GM21576 (cell line): ENCODE results near the gene PGAM2.

Source experiments
- ATAC-seq: cut with Tn5 transposase; IDR thresholded peaks from one replicate; pipeline ENCODE4 v1.9.1; 2021; ENCODE audit warnings: mild to moderate bottlenecking, moderate library complexity; ENCODE audit not compliant: unreplicated experiment

Gene PGAM2

DNA sequence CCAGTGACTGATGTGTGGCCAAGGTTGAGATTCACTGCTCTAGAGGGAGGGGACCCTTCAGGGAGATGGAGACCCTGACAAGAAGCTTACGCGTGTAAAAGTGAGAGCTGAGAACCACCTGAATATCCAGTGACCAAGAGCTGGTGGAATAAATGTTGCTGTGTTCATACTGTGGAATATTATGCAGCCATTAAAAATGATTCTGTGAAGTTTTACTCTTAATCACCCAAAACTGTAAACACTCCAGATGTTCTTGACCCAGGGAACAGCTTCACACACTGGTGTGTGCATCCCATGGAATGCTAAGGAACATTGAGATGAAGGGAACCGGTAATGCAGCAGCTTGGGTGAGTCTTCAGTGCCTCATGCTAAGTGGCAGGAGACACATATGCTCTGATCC is 21.3 kb upstream of the PGAM2 start:
- ATAC-seq, result no peak

DNA sequence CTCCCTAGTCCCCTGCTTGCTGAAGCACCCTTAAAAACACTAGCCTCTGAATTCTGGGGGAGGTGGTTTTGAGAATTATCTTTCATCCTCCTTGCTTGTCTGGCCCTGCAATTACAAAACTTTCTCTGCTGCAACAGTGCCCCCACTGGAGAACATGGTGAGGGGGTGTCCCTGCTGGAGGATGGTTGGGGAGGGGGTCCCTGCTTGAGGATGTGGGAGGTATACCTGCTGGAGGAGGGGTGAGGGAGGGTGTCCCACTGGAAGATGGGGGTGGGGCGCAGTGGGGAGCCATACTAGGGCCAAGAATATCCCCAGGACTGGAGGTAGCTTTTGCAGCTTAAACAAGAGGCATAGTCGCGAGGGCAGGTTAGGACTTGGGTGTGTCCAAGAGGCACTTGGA is 20.2 kb upstream of the PGAM2 start:
- no peak for ATAC-seq

DNA sequence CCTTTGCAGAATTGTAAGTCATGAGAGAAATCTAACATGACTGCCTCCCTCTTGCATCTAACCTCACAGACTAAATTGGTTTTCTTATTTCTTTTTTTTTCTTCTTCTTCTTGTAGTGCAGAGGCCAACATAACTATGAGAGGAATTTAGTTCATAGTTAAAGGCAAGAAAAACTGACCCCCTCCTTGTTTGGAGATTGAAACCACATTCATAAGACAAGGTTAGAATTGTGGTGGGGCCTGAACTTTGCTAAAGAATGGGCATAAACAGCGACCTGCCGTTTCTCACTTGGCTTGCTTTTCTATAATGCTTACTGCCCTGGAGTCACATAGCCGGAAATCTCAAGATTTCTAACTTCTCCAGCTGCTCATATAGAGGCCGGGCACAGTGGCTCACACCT is 19.3 kb upstream of the PGAM2 start:
- no peak for ATAC-seq

DNA sequence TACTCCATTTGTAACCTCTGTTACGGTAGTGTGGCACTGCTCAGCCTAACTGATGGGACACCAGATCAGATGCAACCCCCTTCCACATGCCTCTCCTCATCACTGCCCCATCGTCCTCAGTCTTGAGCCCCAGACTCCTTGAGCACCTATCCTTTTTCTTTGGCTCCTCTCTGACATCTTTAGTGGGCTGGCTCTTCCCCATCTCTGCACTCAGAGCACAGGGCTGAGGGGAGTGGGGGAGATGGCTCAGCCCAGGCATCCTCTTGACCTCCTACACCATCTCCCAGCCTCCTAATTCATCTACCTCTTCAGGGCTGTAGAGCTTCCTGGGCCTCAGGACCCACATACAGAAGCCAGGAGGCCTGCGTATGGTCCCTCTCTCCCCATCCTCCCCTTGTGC is 18.4 kb upstream of the PGAM2 start:
- no peak for ATAC-seq

DNA sequence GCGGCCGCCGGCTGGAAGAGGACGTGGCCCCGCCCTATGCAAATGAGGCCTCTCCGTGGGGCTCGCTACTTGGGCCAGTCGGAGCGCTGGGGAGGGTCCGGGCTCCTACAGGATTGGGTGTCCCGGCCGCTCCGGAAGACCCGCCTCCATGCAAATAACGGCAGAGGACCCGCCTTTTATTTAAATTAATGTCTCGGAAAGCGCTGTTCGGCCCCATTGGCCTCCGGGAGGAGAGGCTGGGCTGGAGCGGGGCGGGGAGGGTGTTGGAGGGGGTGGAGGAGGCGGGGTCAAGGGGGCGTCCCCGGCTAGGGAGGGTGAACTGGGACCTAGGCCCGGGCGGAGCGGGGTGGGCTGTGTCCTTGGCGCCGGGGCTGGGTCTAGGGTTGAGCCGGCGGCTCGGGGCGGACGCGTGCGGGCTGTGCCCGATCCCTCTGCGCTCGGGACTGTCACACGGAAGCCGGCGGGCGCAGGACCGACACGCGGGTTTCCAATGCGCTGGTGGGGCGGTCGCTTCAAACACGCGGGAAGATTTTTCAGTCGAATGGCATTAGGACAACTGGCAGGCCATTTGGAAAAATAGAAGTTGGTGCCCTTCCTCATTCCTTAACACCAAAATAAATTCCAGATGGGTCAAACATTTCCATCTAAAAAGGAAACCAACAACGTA is 17.3 kb upstream of the PGAM2 start:
- ATAC-seq, result peak; percentile 86

DNA sequence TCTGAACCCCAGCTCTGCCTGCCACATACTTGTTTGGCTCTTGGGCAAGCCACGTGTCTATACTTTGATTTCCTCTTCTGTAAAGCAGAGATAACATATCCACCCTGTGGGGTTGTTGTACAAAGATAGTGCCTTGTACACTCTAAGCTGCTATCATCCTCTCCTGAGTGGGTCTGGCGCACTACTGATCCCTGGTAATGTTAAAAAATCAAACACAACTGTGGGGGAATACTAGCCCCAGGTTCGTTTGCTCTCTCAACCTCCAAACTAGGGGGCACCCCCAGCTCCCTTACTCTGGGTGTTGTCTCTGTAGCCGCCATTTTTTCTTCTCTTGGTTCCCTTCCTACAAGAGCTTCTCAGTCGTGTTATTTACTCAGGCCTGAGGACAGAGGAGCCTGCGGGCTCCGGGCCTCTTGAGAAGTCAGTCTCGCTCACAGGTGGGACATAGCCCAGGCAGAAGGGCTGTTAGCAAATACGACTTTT is 15.9 kb upstream of the PGAM2 start:
- no peak for ATAC-seq

DNA sequence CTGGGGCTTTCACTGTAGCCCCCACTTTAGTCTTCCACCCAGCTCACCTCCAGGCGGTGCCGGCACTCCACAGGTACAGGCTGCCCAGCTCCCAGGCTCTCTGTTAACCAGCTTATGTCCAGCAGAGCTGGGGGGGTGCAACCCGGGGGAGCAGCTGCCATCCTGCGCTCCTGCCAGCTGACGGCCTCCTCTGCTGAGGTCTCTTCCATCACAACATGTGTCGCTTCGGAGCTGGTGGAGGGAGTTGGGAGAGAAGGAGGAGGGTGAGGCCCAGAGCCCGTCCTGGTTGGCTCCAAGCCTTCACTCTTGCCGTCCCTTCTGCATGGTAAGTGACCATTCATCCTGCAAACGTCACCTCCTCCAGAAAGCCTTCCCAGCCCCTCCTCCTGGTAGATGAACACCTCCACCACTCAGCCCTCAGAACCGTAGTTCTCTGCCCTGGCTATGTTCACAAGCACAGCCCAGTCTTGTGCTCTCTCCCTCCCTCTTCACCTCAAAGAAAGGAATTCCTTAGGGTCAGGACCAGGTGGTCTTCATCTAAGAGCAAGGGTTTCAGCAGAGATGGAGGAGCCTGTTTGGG is 15.4 kb upstream of the PGAM2 start:
- no peak for ATAC-seq

DNA sequence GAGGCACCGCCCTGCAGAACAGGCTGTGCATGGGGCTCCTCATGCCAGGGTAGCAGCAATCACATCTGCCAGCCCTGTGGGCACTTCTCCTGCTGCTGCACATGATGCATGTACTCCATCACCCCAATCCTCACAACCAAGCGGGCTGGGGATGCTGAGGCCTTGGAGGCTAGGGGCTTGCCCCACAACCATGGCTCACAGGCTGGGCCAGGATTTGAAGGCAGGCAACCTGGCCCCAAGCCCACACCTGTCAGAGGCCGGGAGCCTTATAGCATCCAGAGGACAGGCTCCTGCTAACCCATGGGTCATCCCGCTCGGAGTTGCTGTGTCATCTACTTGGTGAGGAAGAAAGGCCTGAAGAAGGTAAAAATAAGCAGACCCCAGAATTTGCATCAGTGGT is 14.8 kb upstream of the PGAM2 start:
- no peak for ATAC-seq

DNA sequence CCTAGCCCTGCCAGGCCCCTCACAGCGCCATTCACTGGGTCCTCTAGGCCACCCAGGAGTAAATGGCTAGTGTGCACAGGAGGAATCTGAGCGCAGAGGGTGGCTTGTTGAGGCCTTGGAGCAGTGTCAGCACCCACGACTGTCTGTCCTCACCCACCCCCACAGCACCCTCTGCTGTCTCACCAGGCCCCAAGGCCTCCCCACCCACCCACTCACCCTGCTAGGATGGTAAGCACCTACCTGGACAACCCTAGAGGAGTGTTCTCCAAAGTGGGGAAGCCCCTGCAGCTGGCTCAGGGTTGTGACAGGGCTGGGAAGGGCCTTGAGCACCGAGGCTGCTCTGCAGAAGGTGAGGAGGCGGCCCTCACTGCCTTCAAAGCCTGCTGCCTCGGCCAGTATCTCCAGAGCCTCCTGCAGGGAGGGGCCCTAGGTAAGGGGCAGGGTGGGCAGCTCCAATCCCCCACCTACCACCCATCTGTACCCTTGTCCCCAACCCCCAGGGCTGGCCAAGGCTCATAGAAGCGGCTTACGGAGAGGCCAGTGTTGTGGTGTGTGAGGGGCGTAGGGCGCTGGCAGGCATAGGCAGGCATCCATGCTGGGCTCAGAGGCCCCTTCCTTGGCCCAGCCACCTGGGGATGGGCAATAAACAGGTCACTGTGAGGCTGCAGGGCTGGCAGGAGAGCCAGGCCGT is 14.1 kb upstream of the PGAM2 start:
- ATAC-seq, result no peak

DNA sequence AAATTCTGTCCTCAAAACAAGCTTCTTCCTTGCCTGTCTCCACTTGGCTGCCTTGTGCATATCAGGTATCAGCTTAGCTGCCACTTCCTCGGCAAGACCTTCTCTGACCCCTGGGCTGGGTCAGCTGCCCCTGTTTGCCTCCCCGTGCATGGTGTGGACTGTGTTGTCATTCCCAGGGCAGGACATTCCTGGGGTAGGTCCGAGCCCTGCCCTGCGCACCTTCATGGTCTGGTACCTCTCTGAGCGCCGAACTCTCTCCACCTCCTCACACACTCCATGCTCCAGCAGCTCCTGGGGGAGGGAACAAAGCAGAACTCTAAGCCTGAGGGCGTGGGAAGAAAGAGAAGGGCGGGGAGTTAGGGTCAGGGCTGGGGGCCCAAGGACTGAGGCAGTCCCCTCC is 13.2 kb upstream of the PGAM2 start:
- ATAC-seq, result no peak

DNA sequence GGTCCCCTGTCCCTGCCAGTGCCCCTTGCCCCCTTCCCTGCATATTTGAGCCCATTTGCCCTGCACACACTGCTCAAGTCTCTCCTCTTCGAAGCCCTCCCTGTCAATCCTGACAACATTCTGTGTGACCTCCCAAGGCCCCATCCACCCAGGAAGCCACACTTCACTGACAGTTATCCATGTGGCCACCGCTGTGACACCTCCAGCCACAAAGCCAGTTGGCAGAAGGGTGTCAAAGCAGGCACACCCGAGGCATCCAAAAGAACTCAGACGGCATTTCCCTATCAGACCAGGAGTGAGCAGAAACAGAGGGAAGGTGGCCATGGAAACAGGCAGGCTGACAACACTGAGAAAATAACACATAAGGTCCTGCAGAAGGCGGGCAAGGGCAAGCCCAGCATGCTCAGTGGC is 12.3 kb upstream of the PGAM2 start:
- ATAC-seq, result no peak

DNA sequence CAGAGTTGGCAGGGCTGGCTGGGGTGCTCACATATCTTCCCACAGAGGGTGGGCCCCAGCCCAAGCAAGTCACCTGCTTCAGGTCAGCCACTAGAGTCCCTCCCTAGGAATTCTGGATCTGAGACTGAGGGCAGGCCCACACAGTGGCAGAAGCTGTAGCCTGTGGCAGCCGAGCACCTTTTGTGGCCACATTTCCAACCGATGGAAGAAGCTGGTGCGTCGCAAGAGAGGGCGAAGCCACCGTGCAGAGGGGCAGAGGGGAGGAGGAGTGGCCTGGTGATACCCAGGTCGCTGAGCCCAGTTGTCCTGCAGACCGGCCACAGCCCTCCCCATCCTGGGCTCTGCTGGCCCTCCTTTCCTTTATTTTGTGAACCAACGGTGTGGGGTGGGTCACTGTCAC is 11.7 kb upstream of the PGAM2 start:
- no peak for ATAC-seq

DNA sequence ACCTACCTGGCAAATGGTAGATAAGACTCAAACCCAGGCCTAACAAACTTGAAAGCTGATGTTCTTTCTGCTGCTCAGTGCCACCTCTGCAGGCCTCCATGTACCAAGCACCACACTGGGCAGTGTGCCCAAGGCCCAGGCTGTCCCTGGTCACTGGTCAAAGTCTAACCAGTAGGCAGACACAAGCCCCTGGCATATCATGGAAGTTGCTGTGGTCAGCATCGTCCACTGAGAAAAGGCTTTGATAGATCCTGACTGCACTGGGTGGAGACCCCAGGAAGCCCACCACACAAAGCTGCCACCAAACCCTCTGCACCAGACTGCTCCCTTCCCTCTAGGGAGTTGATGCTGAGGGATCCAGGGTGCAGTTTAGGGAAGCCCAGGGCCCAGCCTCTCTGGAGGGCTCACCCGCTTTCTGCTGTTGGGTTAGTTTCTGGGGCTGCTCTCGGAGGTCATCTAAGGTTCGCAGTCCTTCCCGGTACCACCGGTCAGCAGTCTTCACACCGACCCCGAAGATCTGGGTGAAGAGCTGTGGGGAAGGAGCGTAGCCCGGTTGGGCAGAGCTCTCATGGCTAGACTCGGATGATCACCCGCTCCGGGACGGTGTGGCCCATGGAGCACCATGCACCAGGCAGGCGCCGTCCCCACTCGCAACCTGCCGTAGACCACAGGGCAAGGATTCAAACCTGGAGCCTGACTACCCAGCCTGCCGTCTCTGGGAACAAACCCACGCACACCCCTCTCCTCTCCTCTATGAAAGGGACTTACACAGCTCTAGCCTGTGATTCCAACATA is 10.9 kb upstream of the PGAM2 start:
- no peak for ATAC-seq

DNA sequence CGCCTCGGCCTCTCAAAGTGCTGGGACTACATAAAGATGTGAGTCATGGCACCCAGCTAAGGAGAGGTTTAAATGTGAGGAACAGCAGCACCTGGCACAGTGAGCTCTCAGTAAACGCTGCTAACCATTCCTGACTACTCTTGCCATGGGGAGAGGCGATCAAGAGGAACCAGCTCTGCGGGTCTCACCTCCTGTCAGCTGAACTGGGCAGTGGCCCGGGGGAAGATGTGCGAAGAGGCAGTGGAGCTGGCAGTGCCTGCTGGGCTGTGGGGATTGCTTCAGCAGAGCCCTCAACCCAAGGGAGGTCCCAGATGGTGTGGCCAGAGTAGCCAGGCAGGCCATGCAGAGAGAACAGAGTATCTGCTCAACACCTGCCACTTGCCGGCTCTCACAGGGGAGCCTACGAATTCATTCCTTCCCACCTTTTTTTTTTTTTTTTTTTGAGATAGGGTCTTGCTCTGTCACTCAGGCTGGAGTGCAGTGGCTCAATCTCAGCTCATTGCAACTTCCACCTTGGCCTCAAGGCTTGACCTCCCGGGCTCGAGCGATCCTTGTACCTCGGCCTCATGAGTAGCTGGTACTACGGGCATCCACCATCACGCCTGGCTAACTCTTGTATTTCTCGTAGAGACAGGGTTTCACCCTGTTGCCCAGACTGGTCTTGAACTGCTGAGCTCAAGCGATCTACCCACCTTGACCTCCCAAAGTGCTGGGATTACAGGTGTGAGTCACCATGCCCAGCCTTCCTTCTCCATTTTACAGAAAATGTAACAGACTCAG is 10.1 kb upstream of the PGAM2 start:
- ATAC-seq, result no peak

DNA sequence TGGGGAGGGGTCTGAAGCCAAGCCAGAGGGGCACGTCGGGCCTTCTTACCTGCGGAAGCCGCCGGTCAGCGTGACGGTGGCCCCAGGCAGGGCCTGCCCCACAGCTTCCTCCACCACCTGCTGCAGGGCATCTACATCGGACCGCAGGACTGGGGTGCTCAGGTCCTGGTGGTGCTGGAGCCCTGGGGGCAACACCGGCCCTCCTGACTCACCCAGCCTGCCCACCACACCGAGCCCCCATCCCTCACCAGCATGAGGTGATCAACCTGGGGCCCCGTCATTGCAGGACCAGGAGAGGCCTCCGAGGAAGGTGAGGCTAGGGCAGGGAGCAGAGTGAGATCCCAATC is 9.0 kb upstream of the PGAM2 start:
- peak; percentile 17 for ATAC-seq

DNA sequence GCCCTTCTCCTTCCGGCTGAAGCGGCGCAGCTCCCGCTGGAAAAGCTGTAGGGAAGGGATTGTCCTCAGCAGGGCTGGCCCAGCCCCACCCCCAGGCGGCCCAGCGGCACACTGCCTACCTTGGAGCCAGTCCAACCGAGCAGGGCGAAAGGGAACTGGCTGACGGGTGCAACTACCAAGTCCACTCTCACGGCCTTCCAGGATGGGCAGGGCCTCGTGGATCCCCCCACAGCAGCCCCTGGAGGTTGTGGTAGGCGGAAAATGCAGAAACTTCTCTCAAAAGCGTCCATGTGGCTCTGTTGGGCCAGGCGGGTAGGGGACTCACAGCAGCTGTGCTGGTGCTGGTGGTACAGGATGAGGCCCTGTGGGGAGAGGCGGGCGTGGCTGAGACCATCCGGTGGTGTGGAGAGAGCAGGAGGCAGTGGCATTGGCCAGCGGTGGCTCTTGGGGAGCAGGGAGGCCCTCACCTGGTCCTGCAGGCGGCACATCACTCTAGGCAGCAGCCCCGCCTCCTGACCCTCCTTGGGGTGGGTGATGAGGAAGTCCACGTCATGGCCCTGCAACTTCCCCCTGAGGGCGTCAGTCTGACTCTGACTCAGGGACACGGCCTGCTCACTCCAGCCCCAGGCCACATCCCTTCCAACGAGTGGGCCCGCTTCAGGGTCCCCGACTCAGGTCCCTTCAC is 8.4 kb upstream of the PGAM2 start:
- ATAC-seq, result peak; percentile 72

DNA sequence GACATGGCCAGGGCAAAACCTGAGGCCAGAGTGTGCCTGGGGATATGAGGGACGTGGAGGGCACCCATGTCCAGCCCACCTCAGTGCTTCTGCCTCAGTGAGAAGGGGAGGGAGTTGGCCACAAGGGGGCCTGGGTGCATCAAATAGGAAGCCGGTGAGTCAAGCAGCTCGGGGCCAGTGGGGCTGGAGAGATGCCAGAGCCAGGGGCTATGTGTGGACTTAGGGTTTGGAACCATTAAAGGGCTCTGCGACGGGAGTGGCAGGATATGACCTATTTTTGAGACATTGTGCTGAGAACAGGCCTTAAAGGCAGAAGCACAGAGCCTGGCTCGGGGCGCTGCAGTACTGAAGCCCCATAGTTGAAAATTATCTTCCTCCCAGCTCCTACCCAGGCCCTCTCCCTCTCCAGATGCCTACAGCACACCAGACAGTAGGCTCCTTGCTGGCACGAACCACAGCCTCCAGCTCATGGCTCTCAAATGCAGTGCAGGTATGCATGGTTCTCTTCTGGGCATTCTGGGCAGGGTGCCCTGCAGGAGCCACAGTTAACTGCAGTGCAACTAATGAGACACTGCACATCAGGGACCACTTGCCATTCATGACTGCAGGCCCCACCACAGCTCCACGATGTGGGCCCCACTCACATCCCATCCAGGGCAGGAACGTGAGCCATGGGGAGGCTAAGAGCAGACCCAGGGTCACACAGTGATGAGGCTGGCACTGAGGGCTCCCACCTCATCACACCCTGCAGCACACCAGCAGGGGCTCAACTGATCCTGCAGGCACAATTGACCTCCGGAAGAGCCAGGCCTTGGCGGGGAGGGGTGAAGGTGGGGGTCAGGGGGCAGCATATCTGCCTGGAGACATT is 7.2 kb upstream of the PGAM2 start:
- ATAC-seq, result no peak

DNA sequence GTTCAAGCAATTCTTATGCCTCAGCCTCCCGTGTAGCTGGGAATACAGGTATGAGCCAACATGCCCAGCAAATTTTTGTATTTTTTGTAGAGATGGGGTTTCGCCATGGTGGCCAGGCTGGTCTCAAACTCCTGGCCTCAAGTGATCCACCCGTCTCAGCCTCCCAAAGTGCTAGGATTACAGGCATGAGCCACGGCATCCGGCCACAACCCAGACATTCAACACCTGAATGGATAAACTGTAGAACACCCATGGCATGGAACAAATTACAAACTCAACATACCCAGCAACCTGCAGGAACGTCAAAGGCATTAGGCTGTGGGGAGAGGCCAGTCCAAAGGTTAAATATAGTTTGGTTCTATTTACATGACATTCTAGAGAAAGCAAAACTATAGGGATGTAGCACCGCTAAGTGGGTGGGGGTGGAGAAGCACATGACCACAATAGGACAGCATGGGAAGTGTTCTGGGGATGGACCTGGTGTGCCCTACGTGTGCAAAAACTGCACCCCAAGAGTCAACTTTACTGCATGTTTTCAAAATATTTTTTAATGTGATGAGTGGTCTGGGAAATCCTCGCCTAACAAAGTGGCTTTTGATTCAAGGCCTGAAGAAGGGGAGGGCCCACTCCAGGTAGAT is 6.5 kb upstream of the PGAM2 start:
- no peak for ATAC-seq

DNA sequence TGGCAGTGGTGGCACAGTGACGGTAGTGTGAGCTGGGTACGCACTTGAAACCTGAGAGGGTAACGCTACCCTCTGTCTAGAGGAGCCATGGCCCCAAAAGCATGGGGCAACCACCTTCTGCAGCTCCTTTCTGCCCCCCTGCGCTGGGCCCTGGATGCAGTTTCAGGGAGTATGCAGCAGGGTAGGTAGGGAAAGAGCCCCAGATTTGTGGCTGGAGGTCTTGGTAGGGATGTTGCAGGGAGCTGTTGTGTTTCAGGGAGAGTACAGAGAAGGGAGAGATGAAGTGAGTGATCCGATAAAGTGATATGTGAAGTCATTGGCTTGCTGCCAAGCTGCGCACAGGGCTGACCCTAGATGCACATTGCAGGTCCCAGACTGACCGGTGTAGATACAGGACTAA is 2.7 kb upstream of the PGAM2 start:
- no peak for ATAC-seq
